GM11168 (cell line): Measurements from ENCODE around the gene E2F6.

Experiments used
- in situ Hi-C: fragments of 300-500 bp; cut with MboI; formaldehyde crosslinking; loops from one replicate; pipeline ENCODE4 v1.12.0; 2022; ENCODE audit warnings: low sequenced_read_pairs; ENCODE audit not compliant: unreplicated experiment

Gene E2F6, protein sequence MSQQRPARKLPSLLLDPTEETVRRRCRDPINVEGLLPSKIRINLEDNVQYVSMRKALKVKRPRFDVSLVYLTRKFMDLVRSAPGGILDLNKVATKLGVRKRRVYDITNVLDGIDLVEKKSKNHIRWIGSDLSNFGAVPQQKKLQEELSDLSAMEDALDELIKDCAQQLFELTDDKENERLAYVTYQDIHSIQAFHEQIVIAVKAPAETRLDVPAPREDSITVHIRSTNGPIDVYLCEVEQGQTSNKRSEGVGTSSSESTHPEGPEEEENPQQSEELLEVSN

DNA sequence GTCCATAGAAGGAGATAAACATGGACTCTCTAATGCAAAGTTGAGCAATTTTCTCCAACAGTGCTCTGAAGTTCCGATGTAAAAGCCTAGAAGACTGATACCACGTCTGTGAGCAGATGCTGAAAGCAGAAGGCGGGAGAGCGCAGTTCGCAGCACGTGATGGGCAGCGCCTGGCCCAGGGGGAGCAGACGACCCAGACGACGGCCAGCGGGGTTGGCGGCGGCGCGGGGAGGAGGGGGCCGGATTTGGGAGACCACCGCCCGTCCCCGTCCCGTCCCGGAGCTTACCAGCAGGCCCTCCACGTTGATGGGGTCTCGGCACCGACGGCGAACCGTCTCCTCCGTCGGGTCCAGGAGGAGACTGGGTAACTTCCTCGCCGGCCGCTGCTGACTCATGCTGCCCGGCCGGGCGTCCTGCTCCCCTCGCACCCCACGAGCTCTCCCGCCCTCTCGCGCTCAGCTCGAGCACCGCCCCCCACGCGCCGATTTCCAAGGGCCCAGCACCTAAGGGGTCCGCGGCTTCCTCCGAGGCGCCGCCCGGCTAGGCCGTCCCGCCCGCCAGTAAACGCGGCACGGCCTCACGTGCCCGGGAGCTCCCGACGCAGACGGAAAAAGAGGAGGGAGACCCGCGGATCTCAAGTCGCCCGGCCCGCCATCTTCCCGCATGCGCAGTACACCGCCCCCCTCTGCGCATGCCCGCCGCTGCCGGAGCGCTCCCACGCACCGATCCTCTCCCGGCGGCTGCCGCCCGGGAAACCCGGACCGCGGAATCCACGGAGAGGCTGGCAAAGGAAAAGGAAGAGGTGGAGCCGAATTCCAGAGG lies at the start of gene E2F6:
Gene E2F6, minus strand, starts transcription at position 677 of the 822 bp plus-strand sequence. Its CDS starts 282 bp downstream, at position 395.
- in situ Hi-C loops: no loop called here

DNA sequence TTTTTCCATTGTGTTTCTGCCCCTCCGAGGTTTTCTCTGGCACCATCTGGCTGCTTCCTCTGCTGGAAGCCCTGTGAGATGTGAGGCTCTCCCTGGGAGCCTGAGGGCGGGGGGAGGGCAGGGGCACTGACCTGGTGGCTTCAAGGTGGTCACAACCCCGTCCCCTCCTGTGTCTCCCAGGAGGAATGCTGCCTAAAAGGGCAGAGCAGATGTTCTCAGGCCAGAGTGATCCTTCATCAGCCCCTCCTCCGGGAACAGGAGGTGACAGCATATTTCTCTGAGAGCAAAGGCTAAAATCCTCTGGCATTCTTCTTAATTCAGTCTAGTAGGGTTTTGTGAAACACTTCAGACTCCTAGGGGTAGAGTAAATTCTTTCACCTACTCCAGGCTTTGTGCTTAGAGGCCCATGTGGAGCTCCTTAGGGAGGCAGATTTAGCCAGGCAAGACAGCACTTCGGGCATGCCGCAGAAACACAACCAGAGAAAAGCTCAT lies 49.6 kb upstream of the E2F6 start:
- in situ Hi-C loops: no loop called here

DNA sequence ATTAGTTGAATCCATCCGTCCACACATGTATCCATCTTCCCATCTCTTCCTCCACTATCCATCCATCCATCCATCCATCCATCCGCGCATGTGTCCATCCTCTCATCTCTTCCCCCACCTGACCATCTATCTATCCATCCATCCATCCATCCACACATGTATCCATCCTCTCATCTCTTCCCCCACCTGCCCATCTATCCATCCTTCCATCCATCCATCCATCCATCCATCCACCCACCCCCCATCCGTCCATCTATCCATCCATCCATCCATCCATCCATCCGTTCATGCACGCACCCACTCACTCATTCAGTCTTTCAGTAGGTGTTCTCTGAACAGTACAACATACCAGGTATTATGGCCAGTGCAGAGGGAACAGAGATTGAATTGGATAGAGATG lies 48.9 kb upstream of the E2F6 start:
- in situ Hi-C loops: no loop called here

DNA sequence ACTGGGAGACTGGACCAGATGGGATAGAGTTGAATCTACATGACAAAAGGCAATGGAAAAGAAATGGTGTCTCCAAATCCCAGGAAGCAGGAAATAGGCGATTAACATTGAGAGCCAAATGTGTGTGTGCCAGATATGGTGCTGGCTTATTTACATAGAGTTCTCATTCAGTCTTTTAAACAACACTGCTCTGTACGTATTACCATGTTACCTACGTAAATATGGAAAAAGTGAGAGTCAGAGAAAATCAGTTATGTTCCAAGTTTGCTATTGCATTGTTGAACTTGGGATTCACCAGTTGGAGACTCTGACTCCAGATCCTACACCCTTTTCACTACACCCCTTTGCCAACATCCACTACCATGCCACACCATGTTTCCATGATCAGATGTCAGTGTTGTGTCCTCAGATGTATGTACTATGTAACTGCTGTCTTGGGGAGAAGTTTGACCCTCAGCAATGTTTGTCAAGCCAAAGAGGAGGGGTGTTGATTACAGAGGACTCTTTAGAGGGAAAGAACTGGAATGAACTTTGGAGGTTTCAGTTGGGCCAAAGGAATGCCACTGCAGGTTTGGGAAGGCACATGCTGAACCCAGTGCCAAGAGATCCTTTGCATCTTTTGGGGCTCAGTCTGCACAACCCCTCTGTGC lies 48.2 kb upstream of the E2F6 start:
- in situ Hi-C loops: no loop called here

DNA sequence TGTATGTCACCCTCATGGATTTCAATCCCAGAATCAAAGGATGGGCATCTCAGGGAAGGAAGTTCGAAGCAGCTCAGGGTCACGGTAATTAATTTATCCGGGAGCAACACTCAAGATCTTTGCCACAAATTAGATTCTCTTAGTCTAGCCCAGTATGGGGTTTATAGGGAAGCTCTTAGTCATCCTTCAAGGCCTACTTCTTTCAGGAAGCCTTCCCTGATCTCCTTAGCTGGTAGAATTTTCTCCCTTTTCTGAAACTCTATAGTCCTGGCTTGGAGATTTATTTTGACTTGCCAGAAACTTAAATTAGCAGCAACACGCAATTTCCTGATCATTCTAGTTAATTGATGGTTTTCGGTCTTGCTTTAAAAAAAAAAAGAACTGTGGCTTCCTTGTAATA lies 47.4 kb upstream of the E2F6 start:
- in situ Hi-C loops: no loop called here

DNA sequence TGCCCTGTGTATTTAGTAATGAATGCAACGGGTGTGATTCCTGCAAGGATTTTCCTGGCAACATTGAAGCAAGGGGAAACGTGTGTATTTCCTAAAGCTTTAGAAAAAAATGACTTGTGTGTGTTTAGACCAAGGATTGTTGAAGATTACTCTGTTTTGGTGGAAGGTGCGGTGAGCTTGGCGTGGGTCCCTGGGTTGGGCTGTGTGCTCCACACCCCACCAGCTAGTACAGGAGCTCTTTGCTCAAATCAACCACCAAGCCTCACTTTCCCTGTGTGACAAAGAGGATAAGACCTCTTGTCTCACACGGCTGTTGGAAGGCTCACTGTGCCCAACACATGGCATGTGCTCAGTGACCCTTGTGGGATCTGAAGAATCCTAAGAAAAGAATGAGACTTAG lies 46.5 kb upstream of the E2F6 start:
- in situ Hi-C loops: no loop called here

DNA sequence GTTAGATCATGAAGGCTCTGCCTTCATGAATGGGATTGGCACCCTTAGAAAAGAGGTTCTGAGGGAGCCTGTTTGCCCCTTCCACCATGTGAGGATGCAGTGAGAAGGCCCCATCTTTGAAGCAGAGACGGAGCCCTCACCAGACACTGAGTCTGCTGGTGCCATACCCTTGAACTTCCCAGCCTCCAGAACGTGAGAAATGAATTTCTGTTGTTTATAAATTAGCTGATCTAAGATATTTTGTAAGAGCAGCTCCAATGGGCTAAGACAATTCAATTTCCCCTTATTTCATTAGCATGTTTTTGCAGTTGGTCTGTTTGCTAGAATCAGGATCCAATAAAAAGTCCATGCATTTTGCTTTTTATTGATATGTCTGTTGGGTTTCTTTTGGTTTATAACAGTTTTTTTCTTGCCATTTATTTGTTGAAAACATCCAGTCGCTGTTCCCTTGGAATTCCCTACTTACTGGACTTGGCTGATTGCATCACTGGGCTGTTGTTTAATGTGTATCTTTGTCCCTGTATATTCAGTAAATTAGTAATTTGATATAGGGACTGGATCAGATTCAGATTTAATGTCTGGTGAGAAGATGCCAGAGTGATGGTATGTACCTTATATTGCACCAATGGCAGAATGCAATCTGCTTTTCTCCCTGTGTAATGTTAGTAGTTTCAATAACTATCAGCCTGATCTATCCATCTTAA lies 43.8 kb upstream of the E2F6 start:
- in situ Hi-C loops: no loop called here

DNA sequence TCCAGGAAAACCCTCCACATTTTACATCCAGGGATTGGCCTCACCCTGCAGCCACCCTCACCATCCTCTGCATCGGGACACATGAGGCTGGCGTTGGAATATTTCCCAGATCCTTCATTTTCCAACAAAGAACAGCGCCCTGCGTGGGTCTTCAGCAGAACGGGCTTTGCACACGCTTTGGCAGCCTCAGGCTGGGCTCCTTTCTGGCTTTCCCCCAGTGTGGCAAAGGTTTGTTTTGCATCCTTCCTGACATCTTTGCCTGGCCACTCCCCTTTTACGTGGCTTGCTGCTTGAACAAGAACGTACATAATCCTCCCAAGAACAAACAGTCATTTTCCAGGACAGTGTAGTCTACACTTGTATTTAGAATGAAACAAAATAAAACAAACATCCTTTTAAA lies 42.3 kb upstream of the E2F6 start:
- in situ Hi-C loops: no loop called here

DNA sequence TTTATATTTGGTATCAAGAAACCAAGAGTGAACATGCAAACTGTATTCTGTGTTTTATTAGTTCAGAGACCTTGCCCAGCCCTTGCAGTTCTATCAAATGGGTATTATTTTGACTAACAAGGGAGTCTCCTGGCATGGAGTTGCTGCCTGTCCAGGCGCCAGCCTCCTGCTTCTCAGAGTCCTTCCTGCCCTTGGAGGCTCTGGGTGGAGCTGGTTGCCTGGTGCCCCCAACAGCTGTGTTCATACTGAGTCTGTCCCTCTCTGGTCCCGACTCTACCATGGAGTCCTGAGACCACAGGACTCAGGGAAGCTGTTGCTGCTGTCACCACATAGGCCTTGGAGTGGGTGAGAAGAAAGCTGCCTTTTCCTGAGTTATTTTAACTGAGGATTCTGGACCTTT lies 41.6 kb upstream of the E2F6 start:
- in situ Hi-C loops: no loop called here

DNA sequence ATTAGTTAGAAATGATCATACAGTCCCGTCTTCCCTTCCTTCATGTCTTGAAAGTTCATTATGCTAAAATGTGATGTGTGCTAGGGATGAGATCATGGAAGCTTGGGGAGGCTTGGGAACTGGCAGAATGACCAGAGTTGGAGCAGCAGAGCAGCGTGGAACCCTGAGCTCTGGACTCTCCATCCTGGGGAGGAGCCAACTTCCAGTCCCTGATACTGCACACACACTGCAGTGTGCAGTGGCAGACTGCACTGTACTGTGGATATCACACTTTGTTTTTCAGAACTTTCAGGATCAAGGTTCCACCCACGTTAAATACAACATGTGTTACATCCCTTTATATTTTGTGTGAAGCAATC lies 40.6 kb upstream of the E2F6 start:
- in situ Hi-C loops: no loop called here

DNA sequence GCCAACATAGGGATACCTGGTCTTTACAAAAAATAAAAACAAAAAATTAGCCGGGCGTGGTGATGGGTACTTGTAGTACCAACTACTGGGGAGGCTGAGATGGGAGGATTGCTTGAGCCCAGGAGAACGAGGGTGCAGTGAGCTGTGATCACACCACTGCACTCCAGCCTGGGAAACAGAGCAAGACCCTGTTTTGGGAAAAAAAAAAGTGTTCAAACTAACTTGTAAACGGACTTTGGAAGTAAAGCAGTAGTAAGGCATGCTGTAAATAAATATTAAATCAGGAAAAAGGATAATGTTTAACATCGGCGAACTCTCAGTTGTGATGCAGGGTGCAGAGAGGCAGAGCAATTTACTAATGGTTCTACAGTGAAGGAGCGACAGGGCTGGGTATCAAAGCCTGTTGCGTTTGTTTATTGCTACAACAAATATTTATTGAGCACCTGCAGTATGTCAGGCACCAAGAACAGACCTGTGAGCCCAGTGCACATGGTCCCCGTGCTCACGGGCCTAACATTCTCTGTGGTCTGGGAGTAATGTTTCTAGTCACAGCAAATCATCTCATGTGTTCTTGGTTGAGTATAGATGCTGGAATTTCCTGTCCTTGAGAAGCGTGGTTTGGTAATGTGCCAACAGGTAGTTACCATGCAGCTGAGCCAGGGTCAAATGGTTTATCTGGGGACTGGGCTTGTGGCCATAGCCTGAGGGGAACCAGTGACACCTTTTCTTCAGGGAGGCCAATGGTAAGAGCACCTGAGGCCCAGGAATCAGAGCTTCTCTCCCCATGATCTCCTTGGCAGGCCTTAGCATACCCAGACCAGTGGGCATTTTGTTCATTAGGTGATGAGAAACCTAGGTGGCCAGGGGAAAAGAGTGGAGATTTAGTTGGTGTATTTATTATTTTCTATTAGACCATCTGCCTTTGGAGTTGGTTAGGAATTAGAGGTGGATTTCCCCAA lies 40.0 kb upstream of the E2F6 start:
- in situ Hi-C loops: no loop called here

DNA sequence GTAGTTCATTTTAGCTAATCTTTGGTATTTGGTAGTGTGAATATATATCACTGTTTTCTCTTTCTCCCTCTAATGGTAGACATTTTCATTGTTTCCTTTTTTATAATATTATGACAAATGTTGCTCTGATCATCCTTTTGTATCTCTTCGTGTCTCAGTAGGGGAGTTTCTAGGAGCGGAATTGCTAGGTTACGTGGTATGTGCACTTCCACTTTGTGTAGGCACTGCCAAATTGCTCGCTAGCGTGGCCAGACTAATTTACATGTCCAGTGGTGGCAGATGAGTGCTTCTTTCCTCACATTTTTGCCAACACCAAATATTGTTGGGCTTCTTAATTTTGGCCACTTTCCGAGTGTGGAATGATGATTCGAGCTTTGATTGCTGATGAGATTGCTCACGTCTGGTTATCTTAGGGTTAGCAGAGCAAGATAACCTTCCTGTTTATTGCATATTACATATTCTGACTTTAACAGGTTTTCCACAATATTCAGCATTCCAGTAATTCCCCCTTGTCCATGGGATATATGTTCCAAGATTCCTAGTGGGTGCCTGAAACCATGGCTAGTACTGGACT lies 37.5 kb upstream of the E2F6 start:
- in situ Hi-C loops: no loop called here

DNA sequence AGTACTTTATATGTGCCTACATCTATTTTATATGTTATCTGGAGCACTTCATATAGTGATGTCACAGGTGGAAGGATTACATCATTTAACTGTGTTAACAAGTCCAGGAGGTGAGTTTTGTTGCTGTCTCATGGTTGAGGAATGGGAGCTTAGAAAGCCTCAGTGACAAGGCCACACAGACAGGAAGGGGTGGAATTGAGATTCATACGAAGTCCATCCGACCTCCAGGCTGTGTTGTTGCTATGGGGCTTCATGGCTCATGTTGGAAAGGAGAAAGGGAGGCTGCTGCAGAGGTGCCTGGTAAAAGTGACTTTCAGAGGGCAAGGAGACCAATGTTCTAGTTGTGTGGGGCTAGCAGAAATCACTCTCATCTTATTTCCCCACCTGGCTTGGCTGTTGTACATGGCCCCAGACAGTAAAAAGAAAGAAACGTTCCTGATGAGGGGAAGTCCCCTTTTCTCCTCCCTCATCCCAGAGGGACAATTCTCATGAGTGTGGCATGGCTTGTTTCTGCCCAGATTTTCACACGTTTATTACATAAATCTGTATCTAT lies 36.9 kb upstream of the E2F6 start:
- in situ Hi-C loops: no loop called here

DNA sequence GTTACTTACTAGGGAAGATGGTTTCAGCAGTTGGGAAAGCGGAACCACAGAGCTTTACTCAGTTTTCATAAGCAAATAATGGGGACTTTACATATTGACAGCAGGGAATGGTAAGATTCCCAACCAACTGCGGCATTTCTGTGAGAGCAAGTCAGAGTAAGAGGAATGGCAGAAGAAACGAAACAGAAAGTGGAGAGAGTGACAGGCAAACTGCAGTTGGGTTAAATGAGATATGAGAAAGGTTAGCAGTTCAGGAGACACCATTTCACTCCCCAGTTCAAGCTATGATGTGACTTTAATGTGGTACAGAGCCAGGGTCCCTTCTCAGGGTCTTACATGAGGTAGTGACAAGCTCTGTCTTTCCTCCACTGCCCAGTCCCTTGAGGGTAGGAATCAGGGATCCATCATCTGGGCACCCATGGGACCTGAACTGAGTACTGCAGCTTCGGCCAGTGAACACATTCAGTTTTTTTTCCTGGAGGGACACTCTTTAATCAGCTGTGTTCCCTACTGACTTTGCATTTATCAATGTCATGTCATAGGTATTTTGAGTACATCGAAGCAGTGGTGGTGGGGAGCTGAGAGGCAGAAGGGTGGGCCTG lies 34.8 kb upstream of the E2F6 start:
- in situ Hi-C loops: no loop called here

DNA sequence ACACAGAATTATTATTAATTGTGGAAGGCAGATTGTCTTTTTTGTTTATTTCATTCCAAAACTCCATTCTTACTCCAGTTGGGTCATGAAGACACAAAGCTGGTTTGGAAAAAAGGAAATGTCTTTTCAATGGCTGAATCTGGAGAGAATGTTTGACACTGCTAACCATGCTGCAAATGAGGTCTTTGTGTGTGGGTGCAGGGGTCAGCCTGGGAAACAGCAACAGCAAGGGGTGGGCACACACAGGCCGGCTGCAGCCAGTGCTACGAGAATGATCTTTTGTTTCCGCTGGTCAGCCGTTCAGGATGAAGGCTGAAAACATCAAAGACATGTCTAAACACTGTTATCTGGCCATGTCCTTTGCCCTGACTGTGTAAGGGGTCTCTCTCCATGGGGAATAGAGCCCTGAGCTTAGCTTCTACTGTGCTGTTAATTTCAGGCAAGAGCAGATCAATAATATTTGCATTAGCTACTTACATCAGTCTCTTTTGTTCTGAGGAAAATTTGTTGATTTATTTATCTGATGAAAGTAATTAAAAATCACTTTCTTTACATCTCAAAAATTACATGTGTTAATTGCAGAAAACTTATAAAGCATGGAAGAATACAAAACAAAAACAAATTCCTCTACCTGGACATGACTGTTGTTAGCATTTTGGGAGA lies 33.3 kb upstream of the E2F6 start:
- in situ Hi-C loops: no loop called here

DNA sequence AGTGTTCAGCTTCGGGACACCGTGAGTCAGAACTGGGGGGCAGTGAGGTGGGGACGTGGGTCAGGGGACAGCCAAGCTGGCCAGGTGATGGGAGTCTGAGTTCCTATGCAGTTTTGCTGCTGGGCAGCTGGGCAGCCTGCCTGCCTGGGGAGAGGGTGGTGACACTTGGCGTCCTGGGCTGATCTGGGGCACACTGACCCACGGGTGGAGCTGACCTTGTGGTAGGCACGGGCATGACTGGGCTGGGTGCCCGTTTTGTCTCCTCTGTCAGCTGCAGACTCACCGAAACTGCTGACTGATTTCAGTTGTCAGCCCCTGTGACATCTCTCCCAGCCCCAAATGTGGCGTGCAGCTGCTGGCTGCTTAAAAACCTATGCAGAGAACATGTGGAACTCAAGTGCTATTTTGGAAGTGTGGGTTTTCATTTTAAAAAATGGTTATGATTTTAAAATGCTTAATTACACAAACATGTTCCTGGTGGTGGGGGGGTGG lies 32.6 kb upstream of the E2F6 start:
- in situ Hi-C loops: no loop called here

DNA sequence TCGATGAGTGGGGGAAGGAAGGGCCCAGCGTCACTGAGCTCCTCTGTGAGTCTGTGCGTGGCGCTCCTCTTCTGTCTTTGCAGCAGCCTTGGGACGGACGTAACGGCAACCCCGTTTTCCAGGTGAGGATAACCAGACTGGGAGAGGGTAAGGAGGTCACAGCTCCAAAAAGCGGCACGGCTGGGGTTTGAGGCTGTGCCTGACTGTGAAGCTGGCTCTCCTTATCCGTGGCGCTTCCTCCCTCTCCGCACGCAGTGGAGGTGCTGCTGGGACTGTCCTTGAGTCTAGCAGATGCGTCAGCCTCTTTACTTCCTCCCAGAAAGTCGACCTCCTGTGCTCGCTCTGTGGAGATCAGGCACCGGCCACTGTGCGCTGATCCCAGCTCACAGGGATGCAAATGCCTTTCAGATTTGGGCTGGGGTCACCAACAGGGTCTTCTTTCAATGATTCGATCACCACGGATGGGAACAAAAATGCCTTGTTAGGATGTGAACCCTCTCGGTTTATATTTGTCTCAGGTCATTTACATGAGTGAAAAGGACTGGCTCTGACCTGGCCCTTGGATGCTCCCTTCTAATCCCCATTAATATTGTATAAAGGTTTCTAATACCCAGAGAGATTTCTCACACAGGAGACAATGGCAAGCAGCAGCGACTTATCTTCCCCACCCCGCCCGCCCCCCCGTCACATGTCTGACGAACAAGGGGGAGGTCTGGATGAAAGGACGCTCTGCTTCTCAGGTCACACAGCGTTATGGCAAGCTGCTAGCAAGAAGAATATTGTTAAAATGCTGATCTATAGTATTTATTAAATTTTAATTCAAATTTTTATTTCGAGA lies 30.1 kb upstream of the E2F6 start:
- in situ Hi-C loops: no loop called here
